H9 (cell line): Measurements from ENCODE around the gene ATRN. TPM values are rescaled to one million over a fixed set of nuclear protein-coding genes. Genes with fewer than 3 reads are reported as not detected.

Experiments used
- DNase-seq: peaks from one replicate; pipeline ENCODE4 v3.0.0-alpha.2; 2017
- H2AFZ ChIP-seq: one replicate; pipeline ENCODE4 v1.6.1; 2013; ENCODE audit warnings: mild to moderate bottlenecking, low read length, control low read depth, moderate library complexity
- H2AK5ac ChIP-seq: 2 replicates; pipeline ENCODE4 v1.6.1; 2013; ENCODE audit warnings: low read length, control low read depth, mixed read lengths; ENCODE audit not compliant: insufficient read length
- H2BK120ac ChIP-seq: one replicate; pipeline ENCODE4 v1.6.1; 2013; ENCODE audit warnings: low read depth, mild to moderate bottlenecking, low read length, control low read depth, inconsistent platforms; ENCODE audit not compliant: poor library complexity, severe bottlenecking
- H2BK12ac ChIP-seq: 2 replicates; pipeline ENCODE4 v1.6.1; 2013; ENCODE audit warnings: low read length, control low read depth, mixed read lengths, low read depth; ENCODE audit not compliant: insufficient read length
- H2BK15ac ChIP-seq: 2 replicates; pipeline ENCODE4 v1.6.1; 2013; ENCODE audit warnings: low read depth, low read length, control low read depth
- H2BK20ac ChIP-seq: one replicate; pipeline ENCODE4 v1.6.1; 2013; ENCODE audit warnings: low read depth, mild to moderate bottlenecking, low read length, control low read depth, inconsistent platforms; ENCODE audit not compliant: poor library complexity, severe bottlenecking
- H2BK5ac ChIP-seq: 2 replicates; pipeline ENCODE4 v1.6.1; 2013; ENCODE audit warnings: low read length, control low read depth, mixed read lengths; ENCODE audit not compliant: insufficient read length
- H3K14ac ChIP-seq: 2 replicates; pipeline ENCODE4 v1.6.1; 2013; ENCODE audit warnings: low read length, control low read depth; ENCODE audit not compliant: insufficient read depth
- H3K18ac ChIP-seq: 2 replicates; pipeline ENCODE4 v1.6.1; 2013; ENCODE audit warnings: low read depth, mild to moderate bottlenecking, mixed read lengths, low read length, control low read depth; ENCODE audit not compliant: insufficient read length
- H3K23ac ChIP-seq: 2 replicates; pipeline ENCODE4 v1.6.1; 2013; ENCODE audit warnings: low read length, control low read depth, mixed read lengths, low read depth; ENCODE audit not compliant: insufficient read length
- H3K23me2 ChIP-seq: 2 replicates; pipeline ENCODE4 v1.6.1; 2013; ENCODE audit warnings: low read depth, mild to moderate bottlenecking, mixed read lengths, low read length, control low read depth; ENCODE audit not compliant: insufficient read length, poor library complexity, severe bottlenecking
- H3K27ac ChIP-seq: 2 replicates; pipeline ENCODE4 v1.5.1; 2013; ENCODE audit warnings: low read length, control low read depth, mixed read lengths, low read depth; ENCODE audit not compliant: insufficient read length
- H3K27me3 ChIP-seq: 2 replicates; pipeline ENCODE4 v1.6.1; 2013; ENCODE audit warnings: low read length, control low read depth, inconsistent platforms; ENCODE audit not compliant: insufficient read depth
- H3K4ac ChIP-seq: 2 replicates; pipeline ENCODE4 v1.6.1; 2013; ENCODE audit warnings: low read depth, mild to moderate bottlenecking, control low read depth, inconsistent platforms, low read length, moderate library complexity
- H3K4me1 ChIP-seq: 2 replicates; pipeline ENCODE4 v1.6.1; 2013; ENCODE audit warnings: low read length, control low read depth, inconsistent platforms; ENCODE audit not compliant: insufficient read depth
- H3K4me2 ChIP-seq: 2 replicates; pipeline ENCODE4 v1.6.1; 2013; ENCODE audit warnings: low read length, control low read depth, mixed read lengths; ENCODE audit not compliant: insufficient read length, insufficient read depth
- H3K56ac ChIP-seq: 2 replicates; pipeline ENCODE4 v1.6.1; 2013; ENCODE audit warnings: low read depth, mild to moderate bottlenecking, mixed read lengths, low read length, control low read depth; ENCODE audit not compliant: insufficient read length
- H3K79me1 ChIP-seq: 2 replicates; pipeline ENCODE4 v1.6.1; 2013; ENCODE audit warnings: low read depth, mild to moderate bottlenecking, moderate library complexity, low read length, control low read depth, inconsistent platforms; ENCODE audit not compliant: insufficient read depth, poor library complexity, severe bottlenecking
- H3K79me2 ChIP-seq: 2 replicates; pipeline ENCODE4 v1.6.1; 2013; ENCODE audit warnings: low read length, control low read depth, inconsistent platforms; ENCODE audit not compliant: insufficient read depth
- H3K9ac ChIP-seq: 2 replicates; pipeline ENCODE4 v1.6.1; 2013; ENCODE audit warnings: low read length, control low read depth, mixed read lengths; ENCODE audit not compliant: insufficient read length; ENCODE audit errors: extremely low read depth
- H3K9me3 ChIP-seq: one replicate; pipeline ENCODE4 v1.6.1; 2013; ENCODE audit warnings: low read depth, low read length, inconsistent platforms; ENCODE audit not compliant: control insufficient read depth
- H3T11ph ChIP-seq: one replicate; pipeline ENCODE4 v1.6.1; 2013; ENCODE audit warnings: mild to moderate bottlenecking, low read length, control low read depth, inconsistent platforms
- H4K20me1 ChIP-seq: one replicate; pipeline ENCODE4 v1.6.1; 2013; ENCODE audit not compliant: control insufficient read depth, insufficient read length, insufficient read depth
- H4K5ac ChIP-seq: 2 replicates; pipeline ENCODE4 v1.6.1; 2013; ENCODE audit warnings: low read depth, mild to moderate bottlenecking, mixed read lengths, low read length, control low read depth; ENCODE audit not compliant: insufficient read length
- H4K8ac ChIP-seq: replicated peaks from 2 replicates; pipeline ENCODE4 v1.6.1; 2013; ENCODE audit warnings: low read length, control low read depth, mixed read lengths, low read depth; ENCODE audit not compliant: insufficient read length
- H4K91ac ChIP-seq: 2 replicates; pipeline ENCODE4 v1.6.1; 2013; ENCODE audit warnings: low read depth, mild to moderate bottlenecking, moderate library complexity, mixed read lengths, low read length, control low read depth; ENCODE audit not compliant: insufficient read length
- H3K27ac Mint-ChIP-seq, 3 experiments: 2 replicates in 2 of 3; 3 replicates in 1 of 3; pipeline ENCODE4 v1.8.0; 2020 to 2021; ENCODE audit warnings: mixed read lengths in 3 of 3, mild to moderate bottlenecking in 1 of 3, moderate library complexity in 1 of 3
- H3K27me3 Mint-ChIP-seq: 2 replicates; pipeline ENCODE4 v1.8.0; 2021; ENCODE audit warnings: low read depth, mild to moderate bottlenecking, moderate library complexity, mixed read lengths
- H3K36me3 Mint-ChIP-seq, 3 experiments: 2 replicates in 2 of 3; 3 replicates in 1 of 3; pipeline ENCODE4 v1.8.0; 2020 to 2021; ENCODE audit warnings: low read depth in 3 of 3, mixed read lengths in 3 of 3; ENCODE audit not compliant: insufficient read depth in 1 of 3
- H3K4me1 Mint-ChIP-seq, 2 experiments: 2 replicates each; pipeline ENCODE4 v1.8.0; 2020; ENCODE audit warnings: mixed read lengths in 2 of 2
- H3K4me3 Mint-ChIP-seq, 2 experiments: 2 replicates in 1 of 2; 3 replicates in 1 of 2; pipeline ENCODE4 v1.8.0; 2020 to 2021; ENCODE audit warnings: mild to moderate bottlenecking in 2 of 2, mixed read lengths in 2 of 2, moderate library complexity in 1 of 2
- H3K9me3 Mint-ChIP-seq, 2 experiments: 2 replicates in 1 of 2; 3 replicates in 1 of 2; pipeline ENCODE4 v1.8.0; 2020; ENCODE audit warnings: mild to moderate bottlenecking in 2 of 2, mixed read lengths in 2 of 2, moderate library complexity in 1 of 2
- CTCF ChIP-seq: fragments of 200-600 bp; sonication (generic); conservative IDR thresholded peaks from 3 replicates; pipeline ENCODE4 v1.8.0; 2021; ENCODE audit warnings: antibody characterized with exemption, mild to moderate bottlenecking
- WGBS: extraction: QIAGEN DNeasy Blood & Tissue Kit; methylation state at CpG from one replicate; pipeline ENCODE4 v1.1.7; 2013; ENCODE audit warnings: missing lambda C conversion rate, low lambda C conversion rate, mixed read lengths; ENCODE audit not compliant: insufficient read length; ENCODE audit errors: extremely low coverage; 5-methylcytosine and 5-hydroxymethylcytosine counted together
- total RNA-seq: library from RNA; stranded (reverse); gene quantifications from 2 replicates; pipeline ENCODE4 v1.2.1, GENCODE V29; 2021

The ATRN gene
- total RNA-seq, 1 experiment from 2014 or later = 23.1 TPM

- no peak for TF ChIP-seq CTCF
- Histone ChIP-seq H2AK5ac (no peak overlapping the region), H3K79me1 (no peaks in the 10 kb centered on the region), H3K4me2 (no peak overlapping the region), H3K79me2 (no peaks in the 10 kb centered on the region), H3K27me3 (no peaks in the 10 kb centered on the region; the same call in 1 of the 2 replicates), H4K91ac (no peak overlapping the region), H2BK15ac (no peak overlapping the region), H3K23me2 (no peaks in the 10 kb centered on the region), H3K4ac (no peak overlapping the region), H3K27ac (no peak overlapping the region), H3K4me1 (no peaks in the 10 kb centered on the region), H2BK12ac (no peak overlapping the region), H3K9me3 (no peaks in the 10 kb centered on the region), H4K20me1 (no peaks in the 10 kb centered on the region), H3K56ac (no peak overlapping the region), H3T11ph (no peak overlapping the region), H2BK120ac (no peak overlapping the region), H3K18ac (no peak overlapping the region), H2AFZ (no peak overlapping the region), H3K9ac (no peak overlapping the region), H4K8ac (no peak overlapping the region), H4K5ac (no peak overlapping the region), H2BK5ac (no peak overlapping the region), H3K14ac (no peak overlapping the region), H2BK20ac (no peak overlapping the region), H3K23ac (no peak overlapping the region)
- WGBS = no CpG with 5 or more reads among the region's 4 CpGs
- Mint-ChIP-seq H3K4me1 (peaks cover 8 to 10% of the 10 kb centered on the region in 2 experiments), H3K27ac (no peak overlapping the region), H3K4me3 (no peak overlapping the region), H3K36me3 (no peaks in the 10 kb centered on the region), H3K9me3 (no peaks in the 10 kb centered on the region), H3K27me3 (peaks cover 47% of the 10 kb centered on the region)
- DNase-seq = no peak
These were observed 6.7 kb upstream of the ATRN start for GRCh38 chr20:3464166-3464565.
